ENCODE data around the gene PPP1R3D.

- no peak for TF ChIP-seq POLR2AphosphoS5 (IDR thresholded peaks at IDR 0.05; ENCODE audit: borderline replicate concordance, low read depth, low read length)
- no peak for TF ChIP-seq EZH2 (IDR thresholded peaks at IDR 0.05)
- no peak for TF ChIP-seq FOXP2 (optimal IDR thresholded peaks at IDR 0.05; ENCODE audit: control extremely low read depth, extremely low read length, insufficient read depth)
Measured at GRCh38 chr20:59888050-59888449, 52.1 kb downstream of the PPP1R3D start.

All from SK-N-MC (cell line).